Erythroblast (primary cell): Measurements from ENCODE around the gene PLCXD1.
A peak's percentile ranks its signal among the peaks of the same experiment; 100 is the strongest.

Source experiments
- DNase-seq, 2 experiments: peaks; one replicate each; lab custom pipeline; 2025; lab: John Stamatoyannopoulos, UW
- GATA1 ChIP-seq: IDR thresholded peaks from 2 replicates; pipeline ENCODE4 v1.6.1; 2011; ENCODE audit warnings: low read depth, mild to moderate bottlenecking, control low read depth, low read length, moderate library complexity
- POLR2A ChIP-seq: IDR thresholded peaks from 2 replicates; pipeline ENCODE4 v1.6.1; 2011; ENCODE audit warnings: mild to moderate bottlenecking, low read length

The PLCXD1 gene

GRCh38 chrX:312621-313331 lies 31.6 kb downstream of the PLCXD1 start:
- TF ChIP-seq POLR2A: no peak
- no peak for TF ChIP-seq GATA1
- DNase-seq: no peak

DNA sequence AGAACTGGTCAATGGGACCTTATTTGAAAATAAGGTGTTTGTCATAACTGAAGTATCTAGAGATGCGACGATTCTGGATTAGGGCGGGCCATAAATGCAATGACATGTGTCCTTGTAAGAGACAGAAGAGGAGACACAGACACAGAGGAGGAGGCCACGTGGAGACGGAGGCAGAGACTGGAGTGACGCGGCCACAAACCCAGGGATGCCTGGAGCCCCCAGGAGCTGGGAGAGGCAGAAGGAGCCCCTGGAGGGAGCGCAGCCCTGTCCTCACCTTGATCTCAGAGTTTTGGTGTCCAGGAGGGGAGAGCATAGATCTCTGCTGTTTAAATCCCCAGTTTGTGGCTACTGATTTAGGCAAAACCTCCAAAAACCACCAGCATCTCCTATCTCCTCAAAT lies 32.4 kb downstream of the PLCXD1 start:
- no peak for TF ChIP-seq GATA1
- TF ChIP-seq POLR2A: no peak
- no peak for DNase-seq

- no peak for DNase-seq
- no peak for TF ChIP-seq GATA1
- no peak for TF ChIP-seq POLR2A
These were observed 32.9 kb downstream of the PLCXD1 start for GRCh38 chrX:314049-314448.

DNA sequence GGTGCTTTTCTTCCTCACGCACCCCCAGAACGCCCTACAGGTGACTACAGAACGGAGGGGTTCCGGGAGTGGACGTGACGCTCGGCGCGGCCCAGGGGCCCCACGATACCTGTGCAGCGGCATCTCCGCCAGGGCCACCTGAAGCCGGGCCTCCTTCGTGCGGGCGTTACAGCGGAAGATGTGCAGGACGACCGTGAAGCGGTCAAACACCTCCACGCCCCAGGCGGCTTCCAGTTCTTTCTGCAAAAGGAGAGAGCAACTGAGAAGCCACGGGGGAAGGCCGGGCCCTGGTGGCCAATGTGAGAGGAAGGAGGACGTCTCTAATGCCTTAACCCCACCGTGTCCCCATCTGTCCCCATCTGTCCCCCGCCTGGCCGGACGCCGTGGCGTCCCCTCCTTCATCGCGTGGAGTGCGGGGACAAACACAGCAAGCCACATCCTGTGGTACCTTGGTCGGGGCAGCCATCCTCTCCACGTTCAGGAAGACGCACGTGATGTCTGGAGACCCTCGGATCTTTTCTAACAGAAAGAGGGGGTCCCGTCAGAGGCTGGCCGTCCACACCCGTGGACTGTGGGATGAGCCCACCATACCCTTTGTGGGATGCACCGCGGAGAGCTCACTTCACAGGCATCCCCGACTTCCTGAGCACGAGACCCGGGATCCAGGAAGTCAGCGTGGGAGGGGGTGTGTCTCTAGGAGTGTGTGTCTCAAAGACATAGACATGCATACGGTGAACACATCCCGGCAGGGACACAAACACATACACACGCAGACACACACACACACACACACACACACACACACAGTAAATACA lies 33.8 kb downstream of the PLCXD1 start:
- TF ChIP-seq GATA1: no peak
- no peak for TF ChIP-seq POLR2A
- no peak for DNase-seq

DNA sequence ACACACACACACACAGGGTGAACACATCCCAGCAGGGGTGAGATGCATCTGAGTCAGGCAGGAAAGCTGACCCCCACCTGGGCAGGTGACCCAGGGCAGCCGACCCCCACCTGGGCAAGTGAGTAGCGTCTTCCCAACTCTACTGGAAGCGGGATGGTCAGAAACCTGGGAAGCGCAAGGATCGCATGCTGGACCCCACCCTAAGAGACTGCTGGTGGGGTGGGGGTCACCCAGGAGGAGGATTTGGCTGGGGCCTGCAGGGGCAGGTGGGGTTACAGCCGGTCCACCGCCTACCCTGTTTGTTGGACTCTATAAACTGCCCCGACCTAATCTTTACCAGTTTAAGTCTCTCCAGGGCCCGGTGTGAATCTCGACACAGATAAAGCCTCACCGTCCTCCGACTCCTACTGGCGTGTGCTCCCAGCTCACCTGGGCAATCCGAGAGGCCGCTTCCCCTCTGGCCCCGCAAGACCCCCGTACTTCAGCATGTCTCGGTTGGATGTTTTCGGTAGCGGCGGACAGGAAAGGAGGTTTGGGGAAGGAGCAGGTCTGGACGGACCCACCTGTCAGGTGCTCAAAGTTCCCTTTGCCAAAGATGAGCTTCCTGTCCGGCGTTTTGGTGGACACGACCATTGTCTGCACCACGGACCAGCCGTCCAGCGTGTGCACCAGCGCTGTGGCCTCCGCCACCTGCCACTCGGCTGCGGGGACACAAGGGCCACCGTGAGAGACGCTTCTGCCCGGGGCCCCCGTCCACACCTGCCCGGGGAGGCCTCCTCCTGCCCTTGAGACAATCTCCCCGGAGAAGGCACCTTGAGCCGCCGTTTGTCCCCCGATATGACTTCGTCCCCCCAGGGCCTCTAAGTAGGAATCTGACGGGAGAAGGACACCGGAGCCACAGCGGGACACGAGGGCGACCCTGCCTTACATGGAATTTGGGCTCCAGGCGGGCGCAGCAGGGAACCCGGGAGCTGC lies 35.5 kb downstream of the PLCXD1 start:
- TF ChIP-seq POLR2A (no peak), GATA1 (no peak)
- no peak for DNase-seq

DNA sequence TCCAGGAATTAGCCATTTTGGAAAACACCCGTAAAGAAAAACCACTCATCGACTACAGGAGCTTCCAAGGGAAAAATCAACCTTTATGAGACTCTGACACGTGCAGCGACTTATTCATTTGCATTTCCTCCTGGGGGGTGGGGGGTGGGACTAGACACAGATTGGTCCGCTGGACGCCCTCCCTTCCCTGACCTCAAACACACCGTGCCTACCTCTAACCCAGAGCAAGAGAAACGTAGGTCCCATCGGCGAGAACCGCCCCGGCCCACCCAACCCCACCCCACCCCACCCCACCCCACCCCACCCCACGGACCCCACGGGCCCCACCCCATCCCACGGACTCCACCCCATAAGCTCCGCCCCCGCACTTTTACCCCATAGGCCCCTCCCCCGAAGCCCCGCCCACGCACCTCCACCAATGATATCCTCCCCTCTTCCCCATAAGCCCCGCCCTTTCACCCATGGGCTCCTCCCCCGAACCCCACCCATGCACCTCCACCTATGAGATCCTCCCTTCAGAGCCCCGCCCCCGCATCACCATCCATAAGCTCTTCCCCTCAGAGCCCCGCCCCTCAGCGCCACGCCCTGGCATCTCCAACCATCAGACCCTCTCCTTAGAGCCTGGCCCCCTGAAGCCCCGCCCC lies 36.4 kb downstream of the PLCXD1 start:
- no peak for DNase-seq
- no peak for TF ChIP-seq GATA1
- TF ChIP-seq POLR2A: no peak

DNA sequence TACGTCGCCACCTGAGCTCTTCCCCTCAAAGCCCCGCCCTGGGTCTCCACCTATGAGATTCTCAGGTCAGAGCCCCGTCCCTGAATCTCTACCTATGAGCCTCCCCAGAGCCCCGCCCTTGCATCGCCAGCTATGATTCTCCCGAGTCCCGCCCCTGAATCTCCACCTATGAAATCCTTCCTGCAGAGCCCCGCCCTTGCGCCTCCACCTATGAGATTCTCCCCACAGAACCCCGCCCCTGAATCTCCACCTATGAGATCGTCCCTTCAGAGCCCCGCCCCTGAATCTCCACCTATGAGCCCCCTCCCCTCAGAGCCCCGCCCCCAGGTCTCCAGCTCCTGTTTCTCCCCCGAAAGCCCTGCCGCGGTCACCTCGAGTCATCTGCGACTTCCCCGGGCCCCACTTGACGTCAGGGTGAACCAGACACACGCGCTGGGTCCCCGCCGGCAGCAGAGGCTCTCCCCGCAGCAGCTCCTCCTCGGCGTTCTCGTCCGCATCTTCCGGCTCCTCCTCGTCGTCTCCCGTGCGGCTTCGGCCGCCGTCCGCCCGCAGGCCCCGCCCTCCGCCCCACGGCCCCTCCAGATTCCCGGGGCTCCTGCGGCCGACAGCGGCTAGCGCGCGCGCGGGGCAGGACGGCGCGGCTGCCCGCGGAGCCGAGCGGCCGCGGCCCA lies 37.0 kb downstream of the PLCXD1 start:
- TF ChIP-seq POLR2A: no peak
- TF ChIP-seq GATA1: no peak
- no peak for DNase-seq

DNA sequence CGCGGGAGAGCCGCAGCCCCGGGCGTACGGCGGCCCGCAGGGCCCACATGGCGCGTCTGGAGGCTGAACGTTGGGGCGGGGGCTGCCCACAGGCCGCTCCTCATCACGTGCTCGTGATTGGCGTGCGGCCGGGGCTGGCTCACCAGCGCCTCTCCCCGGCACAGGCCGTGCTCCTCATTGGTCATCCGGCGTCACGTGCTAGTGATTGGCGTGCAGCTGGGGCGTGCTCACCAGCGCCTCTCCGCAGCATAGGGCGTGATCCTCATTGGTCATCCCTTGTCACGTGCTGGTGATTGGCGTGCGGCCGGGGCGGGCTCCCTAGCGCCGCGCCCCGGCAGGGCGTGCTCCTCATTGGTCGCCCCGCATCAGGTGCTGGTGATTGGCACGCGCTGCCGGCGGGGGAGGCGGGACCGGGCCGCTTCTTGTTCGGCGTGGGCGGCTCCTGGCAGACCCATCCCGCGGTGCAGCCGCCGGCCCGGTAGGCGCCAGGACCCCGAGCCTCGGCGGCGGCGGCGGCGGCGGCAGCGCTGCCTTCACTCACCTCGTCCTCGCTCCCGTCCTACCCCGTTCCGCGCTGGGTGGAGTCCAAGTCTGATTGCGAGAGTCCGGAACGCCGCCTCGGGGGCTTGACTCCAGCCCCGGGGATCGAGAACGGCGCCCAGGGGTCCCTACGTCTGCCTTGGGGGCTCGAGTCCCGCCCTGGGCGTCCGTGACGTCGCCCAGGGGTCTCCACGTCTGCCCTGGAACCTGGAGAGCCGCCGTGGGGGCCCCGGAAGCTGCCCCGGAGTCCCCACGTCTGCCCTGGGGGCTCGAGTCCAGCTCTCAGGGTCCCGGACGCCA lies 37.8 kb downstream of the PLCXD1 start, which contains the start of gene GTPBP6:
TSS of gene GTPBP6 (minus strand) at position 58 of the 840 bp plus-strand sequence. CDS start at position 49, 9 bp downstream.
- DNase-seq: no peak
- TF ChIP-seq GATA1 (no peak), POLR2A (peak; percentile 82)

- DNase-seq: no peak
- no peak for TF ChIP-seq POLR2A
- TF ChIP-seq GATA1: no peak
These were observed 38.5 kb downstream of the PLCXD1 start for GRCh38 chrX:319579-320125.

DNA sequence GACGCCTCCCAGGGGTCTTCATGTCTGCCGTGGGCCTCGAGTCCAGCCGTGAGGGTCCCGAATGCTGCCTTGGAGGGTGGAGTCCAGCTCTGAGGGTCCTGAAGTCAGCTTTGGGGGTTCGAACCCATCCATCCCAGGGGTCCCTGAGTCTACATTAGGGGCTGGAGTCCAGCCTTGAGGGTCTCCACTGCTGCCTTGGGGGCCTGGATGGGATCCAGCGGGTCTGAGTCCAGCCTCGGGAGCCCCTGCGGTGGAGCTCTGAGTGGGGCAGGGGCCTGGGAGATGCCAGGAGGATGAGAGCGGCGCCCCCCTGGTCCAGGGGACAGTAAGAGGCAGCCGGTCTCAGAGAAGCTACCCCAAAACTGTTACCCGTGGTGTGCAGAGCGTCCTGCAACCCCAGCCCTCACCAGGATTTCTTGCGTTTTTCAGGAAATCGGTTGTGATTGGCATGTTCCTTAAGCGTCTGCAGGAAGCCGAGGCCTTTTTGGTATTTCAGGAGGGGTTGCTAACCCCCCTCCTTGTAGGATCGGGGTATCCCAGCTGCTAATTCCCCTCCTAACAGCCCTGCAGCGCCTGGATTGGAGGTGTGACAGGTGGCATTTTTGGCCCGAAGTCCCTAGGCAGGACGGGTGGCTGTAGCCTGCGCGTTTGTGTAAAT lies 39.1 kb downstream of the PLCXD1 start:
- no peak for TF ChIP-seq POLR2A
- no peak for TF ChIP-seq GATA1

More for the DNA sequence above, 39.1 kb downstream of the PLCXD1 start:
- DNase-seq: no peak
